Kidney (tissue), 14 donors: Measurements from ENCODE around the gene MARCO. TPM values are rescaled to one million over a fixed set of nuclear protein-coding genes. Genes with fewer than 3 reads are reported as not detected.

Experiments used
- DNase-seq, 5 donors: peaks; one replicate each; pipeline ENCODE4 v3.0.0-alpha.2; 2013 to 2020
- FAIRE-seq: peaks from 2 replicates; lab custom pipeline; 2012; peaks lifted over from hg19 to GRCh38; lab: Jason Lieb, UNC
- H3K27ac ChIP-seq, 2 donors: one replicate each; pipeline ENCODE4 v1.7.0; 2013; ENCODE audit warnings: low read depth in 2 of 2, low read length in 2 of 2, inconsistent platforms in 1 of 2
- H3K27me3 ChIP-seq: one replicate; pipeline ENCODE4 v1.7.1; 2013; ENCODE audit warnings: low read length, inconsistent platforms; ENCODE audit not compliant: control insufficient read depth, insufficient read depth
- H3K36me3 ChIP-seq, 3 donors: one replicate each; pipeline versions ENCODE4 v1.7.0 to v1.7.1; 2013; ENCODE audit warnings: low read length in 3 of 3, control low read depth in 1 of 3, inconsistent platforms in 1 of 3; ENCODE audit not compliant: insufficient read depth in 3 of 3, control insufficient read depth in 2 of 3
- H3K4me1 ChIP-seq, 3 donors: one replicate each; pipeline versions ENCODE4 v1.7.0 to v1.7.1; 2013; ENCODE audit warnings: low read length in 3 of 3, inconsistent platforms in 1 of 3, low read depth in 1 of 3; ENCODE audit not compliant: control insufficient read depth in 2 of 3, insufficient read depth in 2 of 3
- H3K4me3 ChIP-seq, 3 donors: one replicate each; pipeline versions ENCODE4 v1.7.0 to v1.8.1; 2013; ENCODE audit warnings: low read length in 3 of 3, control low read depth in 1 of 3, inconsistent platforms in 1 of 3
- H3K9ac ChIP-seq, 3 donors: one replicate each; pipeline versions ENCODE4 v1.7.0 to v1.7.1; 2013; ENCODE audit warnings: low read length in 3 of 3, control low read depth in 1 of 3, inconsistent platforms in 1 of 3
- H3K9me3 ChIP-seq, 3 donors: one replicate each; pipeline versions ENCODE4 v1.7.0 to v1.7.1; 2013; ENCODE audit warnings: low read length in 3 of 3, control low read depth in 1 of 3, inconsistent platforms in 1 of 3; ENCODE audit not compliant: control insufficient read depth in 2 of 3, insufficient read depth in 1 of 3
- CTCF ChIP-seq: IDR thresholded peaks from 3 replicates; pipeline ENCODE4 v1.5.1; 2012; ENCODE audit warnings: mild to moderate bottlenecking, moderate library complexity, borderline replicate concordance; ENCODE audit not compliant: insufficient read depth; ENCODE audit errors: extremely low read depth
- intact Hi-C: fragments of 100-400 bp; cut with DNase I; formaldehyde crosslinking; loops from one replicate; pipeline ENCODE4 v1.11.1; 2022
- polyA plus RNA-seq: library from polyadenylated mRNA; stranded (reverse); fragments of 350-450 nt; fragmentation: Illumina TruSeq; extraction: RNeasy Lipid Tissue Mini Kit (QIAGEN cat#74804); gene quantifications from one replicate; pipeline ENCODE4 v1.2.3, GENCODE V29; 2014; ENCODE audit warnings: low read depth, low replicate concordance; ENCODE audit not compliant: insufficient read depth
- total RNA-seq: library from RNA; stranded (reverse); fragmentation: NEBNext Ultra II Directional; extraction: Animal tissue kit (Norgen Biotek cat#: 25700); gene quantifications from one replicate; pipeline ENCODE4 v1.2.1, GENCODE V29; 2021
- donor health status: control.
- donor health status: control.
- donor health status: control.
- donor health status: control.
- donor health status: control.
- donor health status: DM: yes; HTN: yes; CAD: no.
- donor health status: Normal renal cell carcinoma (clear cell type).

Gene MARCO
- total and polyA plus RNA-seq, 2 donors from 2014 or later = 0.65 to 4.6 TPM

- no peak for FAIRE-seq
- no peaks in the 10 kb centered on the region for H3K36me3 ChIP-seq
- no peak overlapping the region for H3K27ac ChIP-seq
- peak in 1 of 5 donors; percentile 42 for DNase-seq
- no peak overlapping the region for H3K9ac ChIP-seq
- intact Hi-C loops = no loop called here
- peaks cover 0 to 4% (median 0%) of the 10 kb centered on the region in 3 donors for H3K9me3 ChIP-seq
- H3K4me1 ChIP-seq = no peaks in the 10 kb centered on the region
- H3K27me3 ChIP-seq = no peaks in the 10 kb centered on the region
- no peak for TF ChIP-seq CTCF
- no peak overlapping the region for H3K4me3 ChIP-seq
Measured at GRCh38 chr2:118973542-118973951, 31.6 kb downstream of the MARCO start.

GRCh38 chr2:118974103-118974993 is 32.4 kb downstream of the MARCO start:
- Histone ChIP-seq H3K27ac (no peak overlapping the region), H3K27me3 (no peaks in the 10 kb centered on the region), H3K9me3 (peaks cover 0 to 4% (median 0%) of the 10 kb centered on the region in 3 donors), H3K4me1 (no peaks in the 10 kb centered on the region), H3K4me3 (no peak overlapping the region), H3K36me3 (no peaks in the 10 kb centered on the region), H3K9ac (no peak overlapping the region)
- TF ChIP-seq CTCF = no peak
- intact Hi-C loops = no loop called here
- DNase-seq = peak in 1 of 5 donors; percentile 61
- FAIRE-seq = no peak

GRCh38 chr2:118975133-118975532 is 33.1 kb downstream of the MARCO start:
- TF ChIP-seq CTCF = no peak
- Histone ChIP-seq H3K9ac (no peak overlapping the region), H3K36me3 (no peaks in the 10 kb centered on the region), H3K27ac (no peak overlapping the region), H3K4me1 (no peaks in the 10 kb centered on the region), H3K27me3 (no peaks in the 10 kb centered on the region), H3K9me3 (peaks cover 0 to 4% (median 0%) of the 10 kb centered on the region in 3 donors), H3K4me3 (no peak overlapping the region)
- no peak for FAIRE-seq
- intact Hi-C loops = no loop called here
- peak in 1 of 5 donors; percentile 1 for DNase-seq
